SIG-M5 treated with dmso at 0.1 percent for 504 hours (cell line): ENCODE data around the gene IGF2BP2.
"Not testable (repeated sequence)": the region's sequence is repeated elsewhere in the genome, so short reads cannot be mapped to it uniquely, and the experiment has no call there.

Source experiments
- DNase-seq: peaks from one replicate; lab custom pipeline; 2025; ENCODE audit not compliant: unreplicated experiment; lab: John Stamatoyannopoulos, UW

IGF2BP2 gene

GRCh38 chr3:185825006-185825638 is at the start of gene IGF2BP2:
Gene IGF2BP2, minus strand, starts transcription at chr3:185825042. Its CDS starts 82 bp downstream, at chr3:185824960.
- peak; percentile 31 for DNase-seq

- no peak for DNase-seq
These were observed 49.3 kb upstream of the IGF2BP2 start for GRCh38 chr3:185874119-185874518.

- DNase-seq, result no peak
These were observed 42.8 kb upstream of the IGF2BP2 start for GRCh38 chr3:185867650-185868049.

GRCh38 chr3:185866995-185867394 is 42.2 kb upstream of the IGF2BP2 start:
- DNase-seq, result no peak

- DNase-seq, result no peak
These were observed 41.7 kb upstream of the IGF2BP2 start for GRCh38 chr3:185866555-185866954.

- DNase-seq, result no peak
These were observed 40.4 kb upstream of the IGF2BP2 start for GRCh38 chr3:185865247-185865646.

GRCh38 chr3:185864767-185865166 is 39.9 kb upstream of the IGF2BP2 start:
- no peak for DNase-seq

GRCh38 chr3:185862920-185863319 is 38.1 kb upstream of the IGF2BP2 start:
- no peak for DNase-seq

GRCh38 chr3:185859294-185859972 is 34.6 kb upstream of the IGF2BP2 start:
- no peak for DNase-seq

- DNase-seq, result no peak
These were observed 33.8 kb upstream of the IGF2BP2 start for GRCh38 chr3:185858502-185859225.

- DNase-seq, result no peak
These were observed 32.4 kb upstream of the IGF2BP2 start for GRCh38 chr3:185857208-185857607.

- no peak for DNase-seq
These were observed 31.8 kb upstream of the IGF2BP2 start for GRCh38 chr3:185856652-185857051.

- not testable (repeated sequence) for DNase-seq
These were observed 28.9 kb upstream of the IGF2BP2 start for GRCh38 chr3:185853771-185854170.

GRCh38 chr3:185852635-185853034 is 27.8 kb upstream of the IGF2BP2 start:
- no peak for DNase-seq

- no peak for DNase-seq
These were observed 27.1 kb upstream of the IGF2BP2 start for GRCh38 chr3:185851959-185852358.

- no peak for DNase-seq
These were observed 26.2 kb upstream of the IGF2BP2 start for GRCh38 chr3:185851046-185851445.

- DNase-seq, result no peak
These were observed 22.7 kb upstream of the IGF2BP2 start for GRCh38 chr3:185847506-185847905.

GRCh38 chr3:185846037-185846436 is 21.2 kb upstream of the IGF2BP2 start:
- no peak for DNase-seq

- no peak for DNase-seq
These were observed 19.2 kb upstream of the IGF2BP2 start for GRCh38 chr3:185844051-185844450.

GRCh38 chr3:185843635-185844034 is 18.8 kb upstream of the IGF2BP2 start:
- DNase-seq, result no peak

- DNase-seq, result no peak
These were observed 18.3 kb upstream of the IGF2BP2 start for GRCh38 chr3:185843126-185843525.

GRCh38 chr3:185842241-185842640 is 17.4 kb upstream of the IGF2BP2 start:
- no peak for DNase-seq
